HT-29 (cell line): ENCODE data around the gene SCAF1. TPM values are rescaled to one million over a fixed set of nuclear protein-coding genes. Genes with fewer than 3 reads are reported as not detected.
A peak's percentile ranks its signal among the peaks of the same experiment; 100 is the strongest.

Experiments used
- DNase-seq: peaks from one replicate; pipeline ENCODE4 v3.0.0-alpha.2; 2015; ENCODE audit warnings: low spot score
- total RNA-seq: library from RNA; depleted of rRNA; stranded (reverse); fragments of >200 nt; shearing (Covaris generic); gene quantifications from 2 replicates; pipeline ENCODE4 v1.2.3, GENCODE V29; 2014

The SCAF1 gene
- total RNA-seq, 1 experiment from 2014 or later, result 67.6 TPM

DNA sequence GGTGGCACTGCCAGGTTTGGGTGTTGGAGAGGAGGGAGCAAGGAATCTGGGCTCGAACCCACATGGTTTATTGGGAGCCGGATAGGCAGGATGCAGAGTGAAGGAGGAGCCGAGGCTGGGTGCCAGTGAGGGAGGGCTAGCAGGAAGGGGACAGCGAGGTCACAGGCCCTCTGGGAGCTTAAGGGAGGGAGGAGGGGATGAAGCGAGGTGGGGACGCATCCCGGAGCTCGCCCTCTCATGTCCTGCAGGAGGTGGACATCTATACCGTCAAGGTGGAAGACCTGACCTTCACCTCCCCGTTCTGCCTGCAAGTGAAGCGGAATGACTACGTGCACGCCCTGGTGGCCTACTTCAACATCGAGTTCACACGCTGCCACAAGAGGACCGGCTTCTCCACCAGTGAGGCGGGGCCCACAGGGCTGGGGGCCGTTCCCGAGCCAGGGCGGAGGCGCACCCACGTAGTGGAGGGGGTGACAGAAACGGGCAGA, 43.9 kb downstream of the SCAF1 start:
- DNase-seq, result no peak

DNA sequence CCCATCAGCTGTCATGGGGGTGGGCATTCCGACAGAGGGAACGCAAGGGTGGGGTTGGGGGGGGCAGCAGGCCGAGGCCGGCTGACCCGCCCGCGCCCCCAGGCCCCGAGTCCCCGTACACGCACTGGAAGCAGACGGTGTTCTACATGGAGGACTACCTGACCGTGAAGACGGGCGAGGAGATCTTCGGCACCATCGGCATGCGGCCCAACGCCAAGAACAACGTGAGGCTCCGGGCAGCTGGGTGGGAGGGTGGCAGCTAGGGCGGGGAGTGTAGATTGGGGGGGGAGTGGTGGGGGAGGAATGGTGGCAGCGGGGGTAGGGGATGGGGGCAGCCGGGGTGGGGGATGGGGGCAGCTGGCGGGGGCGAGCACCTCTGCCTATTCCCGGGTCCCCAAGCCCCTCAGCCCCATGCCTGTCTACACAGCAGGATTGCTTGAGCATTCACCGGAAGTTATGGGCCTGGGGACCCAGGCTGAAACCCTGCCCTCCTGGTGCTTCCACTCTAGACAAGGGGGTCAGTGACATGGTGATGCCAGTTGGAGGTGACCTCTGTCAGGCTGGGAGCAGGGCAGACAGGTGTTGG, 44.6 kb downstream of the SCAF1 start:
- no peak for DNase-seq

DNA sequence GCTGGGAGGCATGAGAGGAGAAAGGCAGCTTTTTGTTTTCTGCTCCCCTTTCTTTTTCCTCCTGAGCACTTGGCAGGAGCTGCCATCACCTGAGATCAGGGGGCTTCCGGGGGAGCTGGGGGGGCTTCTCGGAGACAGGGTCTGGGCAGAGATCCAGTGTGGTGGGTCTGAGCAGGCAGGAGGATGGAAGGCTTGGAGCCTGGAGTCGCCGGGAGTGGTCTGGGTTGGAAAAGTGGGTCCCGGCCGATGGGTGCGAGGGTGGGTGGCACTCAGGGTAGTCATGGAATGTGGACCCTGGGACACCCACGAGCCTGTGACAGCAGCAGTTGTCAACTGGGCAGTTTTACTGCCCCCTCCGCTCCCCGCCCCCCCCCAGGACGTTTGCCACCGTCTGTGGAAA, 45.1 kb downstream of the SCAF1 start:
- no peak for DNase-seq

DNA sequence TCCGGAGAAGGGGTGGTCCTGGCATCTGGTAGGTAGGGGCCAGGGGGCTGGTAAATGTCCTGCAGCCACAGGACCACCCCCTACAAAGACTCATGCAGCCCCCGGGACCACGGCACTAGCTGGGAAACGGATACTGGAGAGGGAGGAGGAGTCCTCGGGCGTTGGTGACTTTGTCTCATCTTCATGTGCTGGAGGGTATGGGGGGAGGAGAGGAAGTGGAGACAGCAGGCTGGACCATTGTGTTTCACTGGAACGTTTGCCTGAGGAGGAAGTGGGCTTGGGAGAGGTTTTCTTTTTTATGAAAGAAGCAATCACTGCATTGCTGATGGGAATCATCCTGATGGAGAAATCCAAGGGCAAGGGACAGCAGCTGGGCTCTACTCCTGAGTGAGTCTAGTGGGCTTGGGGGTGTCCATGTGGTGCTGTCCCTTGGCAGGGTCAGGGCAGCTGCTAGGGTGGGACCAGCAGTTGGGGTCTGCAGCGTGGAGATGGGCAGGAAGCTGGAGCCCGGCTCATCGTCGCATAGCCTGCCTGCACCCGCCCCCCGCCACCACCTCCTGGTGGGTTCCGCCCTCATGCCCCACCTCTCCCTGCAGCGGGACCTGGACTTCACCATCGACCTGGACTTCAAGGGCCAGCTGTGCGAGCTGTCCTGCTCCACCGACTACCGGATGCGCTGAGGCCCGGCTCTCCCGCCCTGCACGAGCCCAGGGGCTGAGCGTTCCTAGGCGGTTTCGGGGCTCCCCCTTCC, 45.7 kb downstream of the SCAF1 start:
- DNase-seq, result no peak

DNA sequence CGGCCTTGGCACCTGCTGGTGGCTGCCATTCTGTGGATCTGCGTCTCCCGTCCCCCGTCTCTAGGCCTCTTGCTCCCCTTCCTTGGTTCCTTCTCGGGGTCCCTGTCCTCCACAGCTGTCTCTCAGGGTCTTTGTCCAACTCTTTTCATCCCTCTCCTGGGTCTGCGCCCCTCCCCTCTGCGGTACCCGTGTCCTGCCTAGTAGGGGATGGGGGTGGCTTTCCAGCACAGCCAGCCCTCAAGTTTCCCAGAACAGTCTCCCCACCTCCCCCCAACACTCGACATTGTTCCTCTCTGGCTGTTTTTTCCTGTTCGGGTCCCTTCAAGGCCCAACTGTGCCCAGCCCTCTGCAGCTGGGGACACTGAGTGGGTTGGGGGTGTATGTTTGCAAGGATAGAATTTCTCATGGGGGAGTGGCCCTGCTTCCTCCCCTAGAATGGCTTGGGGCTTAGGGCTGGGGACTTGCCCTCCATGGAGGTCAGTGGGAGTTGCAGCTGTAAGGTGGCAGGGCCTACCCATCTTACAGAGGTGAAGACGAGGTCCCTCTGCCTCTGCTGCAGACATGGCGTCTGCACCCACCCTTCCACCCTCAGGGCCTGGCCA, 46.6 kb downstream of the SCAF1 start:
- peak; percentile 28 for DNase-seq

DNA sequence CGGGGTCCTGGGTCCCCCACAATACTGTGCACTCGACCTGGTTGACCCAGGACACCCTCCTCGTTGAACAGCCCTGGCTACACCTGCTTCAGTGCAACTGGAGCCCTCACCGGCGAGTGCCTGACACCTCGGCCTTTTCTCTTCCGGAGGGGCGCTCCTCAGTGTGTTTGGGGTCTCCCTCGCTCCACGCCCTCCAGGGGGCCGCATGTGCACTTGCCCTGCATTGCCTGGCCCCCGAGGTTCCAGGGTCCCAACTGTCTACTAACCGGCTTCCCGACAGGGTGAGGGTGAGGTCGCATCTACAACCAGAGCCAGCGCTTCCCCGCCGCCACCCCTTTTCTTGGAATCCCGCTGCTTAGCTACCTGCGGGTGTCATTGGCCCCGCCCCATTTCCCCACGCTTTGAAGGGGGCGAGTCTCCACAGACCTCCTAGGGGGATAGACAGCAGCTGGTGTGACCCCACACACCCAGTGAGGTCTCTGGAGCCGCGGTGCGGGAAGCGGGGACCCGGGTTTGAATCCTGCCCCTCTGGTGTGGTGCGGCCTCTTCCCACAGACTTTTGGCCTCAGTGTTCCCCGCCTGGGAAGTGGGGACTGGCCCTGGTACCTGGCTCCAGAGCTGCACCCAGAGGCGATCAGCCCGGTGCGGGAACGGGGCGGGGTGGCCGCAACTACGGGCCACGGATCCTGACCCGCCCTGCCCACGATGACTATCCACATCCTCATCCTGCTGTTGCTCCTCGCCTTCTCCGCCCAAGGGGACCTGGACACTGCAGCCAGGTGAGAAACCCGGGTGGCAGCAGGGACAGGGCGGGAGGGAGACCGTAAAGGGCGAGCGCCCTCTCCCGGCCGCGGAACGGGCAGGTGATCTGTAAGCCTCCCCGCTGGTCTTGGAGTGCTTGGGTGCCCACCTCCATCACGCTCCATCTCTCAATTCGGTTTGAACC, 47.4 kb downstream of the SCAF1 start, which contains the start of gene ADM5:
TSS of gene ADM5 (plus strand) at position 462 of the 946 bp plus-strand sequence. CDS start at position 706, 244 bp downstream.
- DNase-seq, result peak; percentile 90

DNA sequence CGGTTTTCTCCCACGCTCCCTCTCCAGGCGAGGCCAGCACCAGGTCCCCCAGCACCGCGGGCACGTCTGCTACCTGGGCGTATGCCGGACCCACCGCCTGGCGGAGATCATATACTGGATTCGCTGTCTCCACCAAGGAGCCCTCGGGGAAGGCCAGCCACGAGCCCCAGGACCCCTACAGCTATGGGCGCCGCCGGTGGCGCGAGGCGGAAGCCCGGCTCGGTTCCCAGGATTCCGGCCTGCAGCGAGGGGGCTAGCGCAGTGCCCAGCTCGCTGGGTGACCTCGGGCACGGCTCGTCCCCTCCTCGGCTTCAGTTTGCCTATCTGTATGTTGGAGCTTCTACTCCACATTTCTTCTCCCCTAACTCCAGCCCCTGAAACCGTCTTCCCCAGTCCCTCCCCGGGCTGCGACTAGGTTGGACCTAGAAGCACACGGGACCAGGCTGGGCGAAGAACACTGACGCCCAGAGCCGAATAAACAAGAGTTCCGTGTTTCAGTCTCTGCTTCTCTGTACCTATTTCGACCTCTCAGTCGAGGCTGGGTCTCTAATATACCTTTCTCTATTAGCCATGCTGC, 48.2 kb downstream of the SCAF1 start:
- DNase-seq, result no peak

DNA sequence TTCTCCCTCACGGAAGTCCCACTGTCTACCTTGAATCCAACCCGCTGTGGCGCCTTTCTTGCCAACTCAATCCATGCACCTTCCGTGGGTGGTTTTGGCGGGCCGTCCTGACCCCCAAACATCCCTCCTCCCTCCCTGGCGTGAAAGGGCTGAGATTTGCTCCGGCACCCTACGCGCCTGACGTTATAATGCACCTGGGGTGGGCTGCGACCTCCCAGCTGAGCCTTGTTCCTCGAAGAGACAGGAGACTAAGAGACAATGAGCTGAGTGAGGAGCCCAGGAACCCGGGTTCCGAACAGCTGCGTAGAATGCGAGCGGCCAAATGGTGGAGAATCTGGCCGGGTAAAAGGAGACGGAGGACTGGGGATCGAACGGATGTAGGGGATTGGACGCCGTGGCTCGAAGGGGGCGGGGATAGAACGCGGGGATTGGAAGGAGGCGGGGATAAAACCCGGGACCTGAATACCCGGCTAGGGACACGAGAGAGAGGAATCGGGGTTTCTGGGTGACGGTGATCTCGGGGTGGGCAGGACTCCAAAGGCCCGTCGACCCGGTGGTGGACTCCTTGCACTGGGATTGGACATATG, 48.7 kb downstream of the SCAF1 start, which contains the start of gene CPT1C:
TSS of gene CPT1C (plus strand) at position 461 of the 587 bp plus-strand sequence. CDS start 1,137 bp downstream, outside the sequence.
- peak; percentile 69 for DNase-seq

DNA sequence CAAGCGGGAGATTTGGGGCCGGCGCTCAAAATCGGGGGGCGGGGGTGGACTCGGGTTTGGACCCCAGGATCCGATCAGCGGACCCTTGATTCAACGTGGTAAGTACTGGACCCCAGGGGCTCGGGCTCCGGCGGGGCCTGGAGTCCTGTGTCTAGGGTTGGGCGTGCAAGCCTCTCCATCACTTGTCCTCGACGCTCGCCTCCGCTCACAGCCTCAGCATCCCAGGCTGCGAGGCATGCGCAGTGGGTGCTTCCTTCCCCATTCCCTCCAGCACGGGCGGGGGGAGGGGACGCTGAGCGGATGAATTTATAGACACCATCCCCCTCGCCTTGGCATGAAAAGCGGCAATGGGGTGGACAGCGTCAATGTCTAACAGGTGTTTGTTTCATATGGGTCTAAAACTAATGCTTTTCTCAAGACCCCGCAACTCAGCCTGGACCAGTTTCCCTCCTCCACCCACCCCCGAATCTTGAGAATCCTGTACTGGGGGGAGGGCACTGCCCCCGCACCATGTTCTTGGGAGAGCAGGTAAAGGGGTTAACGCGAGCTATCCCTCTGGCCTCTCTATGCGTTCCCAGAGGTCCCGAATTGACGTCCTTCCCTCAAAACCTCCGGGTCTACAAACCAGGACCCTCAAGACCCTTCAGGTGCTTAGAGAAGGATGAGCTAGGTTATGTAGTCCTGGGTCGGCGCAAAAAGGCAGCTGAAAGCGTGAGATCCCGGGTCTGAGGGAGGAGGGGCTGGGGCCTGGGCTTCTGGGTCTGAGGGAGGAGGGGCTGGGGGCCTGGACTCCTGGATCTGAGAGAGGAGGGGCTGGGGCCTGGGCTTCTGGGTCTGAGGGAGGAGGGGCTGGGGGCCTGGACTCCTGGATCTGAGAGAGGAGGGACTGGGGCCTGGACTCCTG, 49.5 kb downstream of the SCAF1 start:
- no peak for DNase-seq

DNA sequence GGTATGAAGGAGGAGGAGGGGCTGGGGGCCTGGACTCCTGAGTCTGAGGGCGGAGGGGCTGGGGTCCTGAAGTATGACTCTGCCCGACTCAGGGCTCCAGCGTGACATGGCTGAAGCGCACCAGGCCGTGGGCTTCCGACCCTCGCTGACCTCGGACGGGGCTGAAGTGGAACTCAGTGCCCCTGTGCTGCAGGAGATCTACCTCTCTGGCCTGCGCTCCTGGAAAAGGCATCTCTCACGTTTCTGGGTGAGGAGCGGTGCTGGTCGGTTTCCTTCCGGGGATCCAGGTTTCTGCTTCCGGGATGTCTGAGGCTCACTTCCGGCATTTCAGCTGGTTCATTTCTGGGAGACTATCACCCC, 50.1 kb downstream of the SCAF1 start:
- DNase-seq, result no peak

DNA sequence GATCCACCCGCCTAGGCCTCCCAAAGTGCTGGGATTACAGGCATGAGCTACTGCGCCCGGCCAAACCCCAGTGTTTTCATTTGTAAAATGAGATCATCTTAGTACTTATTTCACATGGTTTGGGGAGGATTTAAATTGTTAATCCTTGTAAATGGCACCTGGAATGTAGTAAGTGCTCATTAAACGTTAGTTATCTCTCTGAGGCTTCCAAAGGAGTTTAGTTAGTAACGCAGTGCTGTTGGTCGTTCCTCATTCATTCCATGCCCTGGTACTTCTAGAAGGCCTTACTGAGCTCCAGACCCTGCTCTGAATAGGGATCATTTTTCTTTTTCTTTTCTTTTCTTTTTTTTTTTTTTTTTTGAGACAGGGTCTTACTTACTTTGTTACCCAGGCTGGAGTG, 54.1 kb downstream of the SCAF1 start:
- no peak for DNase-seq

DNA sequence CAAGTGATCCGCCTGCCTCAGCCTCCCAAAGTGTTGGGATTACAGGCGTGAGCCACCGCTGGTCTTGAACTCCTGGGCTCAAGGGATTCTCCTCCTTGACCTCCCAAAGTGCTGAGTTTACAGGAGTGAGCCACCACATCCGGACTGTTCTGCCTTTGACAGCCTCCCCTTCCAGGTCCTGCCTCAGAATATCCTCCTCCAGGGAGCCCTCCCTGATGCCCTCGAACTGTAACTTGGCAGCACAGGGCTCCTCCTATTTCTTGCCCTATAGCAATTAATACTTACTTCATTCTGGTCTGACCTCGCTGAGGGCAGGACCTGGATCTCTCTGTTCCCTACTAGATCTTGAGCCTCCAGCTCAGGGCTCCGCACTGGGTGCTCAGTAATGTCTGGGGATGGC, 54.9 kb downstream of the SCAF1 start:
- no peak for DNase-seq

DNA sequence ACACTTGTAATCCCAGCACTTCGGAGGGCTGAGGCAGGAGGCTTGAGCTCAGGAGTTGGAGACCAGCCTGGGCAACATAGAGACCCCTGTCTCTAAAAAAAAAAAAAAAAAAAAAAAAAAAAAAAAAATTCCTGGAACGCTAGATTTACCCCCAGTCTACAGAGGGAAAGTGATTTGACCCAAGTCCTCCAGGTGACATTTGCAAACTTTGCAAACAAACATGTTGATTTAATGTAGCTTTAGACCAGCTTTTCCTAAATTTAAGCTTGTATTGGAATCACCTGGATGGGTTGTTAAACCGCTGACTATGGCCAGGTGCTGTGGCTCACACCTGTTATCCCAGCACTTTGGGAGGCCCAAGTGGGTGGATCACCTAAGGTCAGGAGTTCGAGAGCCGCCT, 57.4 kb downstream of the SCAF1 start:
- no peak for DNase-seq

DNA sequence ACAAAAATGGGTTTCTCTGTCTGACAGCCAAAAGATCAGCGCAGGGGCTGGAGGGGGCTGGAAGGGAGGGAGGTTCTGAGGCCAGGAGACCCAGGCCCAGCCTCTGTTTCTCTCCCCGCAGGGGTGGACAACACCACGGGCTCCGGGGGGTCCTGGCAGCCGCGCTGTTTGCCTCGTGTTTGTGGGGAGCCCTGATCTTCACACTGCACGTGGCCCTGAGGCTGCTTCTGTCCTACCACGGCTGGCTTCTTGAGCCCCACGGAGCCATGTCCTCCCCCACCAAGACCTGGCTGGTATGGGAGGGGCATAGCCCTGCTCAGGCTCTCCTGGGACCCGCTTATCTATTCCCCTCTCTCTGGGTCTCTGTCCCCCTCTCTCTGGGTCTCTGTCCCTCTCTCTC, 58.6 kb downstream of the SCAF1 start:
- no peak for DNase-seq

DNA sequence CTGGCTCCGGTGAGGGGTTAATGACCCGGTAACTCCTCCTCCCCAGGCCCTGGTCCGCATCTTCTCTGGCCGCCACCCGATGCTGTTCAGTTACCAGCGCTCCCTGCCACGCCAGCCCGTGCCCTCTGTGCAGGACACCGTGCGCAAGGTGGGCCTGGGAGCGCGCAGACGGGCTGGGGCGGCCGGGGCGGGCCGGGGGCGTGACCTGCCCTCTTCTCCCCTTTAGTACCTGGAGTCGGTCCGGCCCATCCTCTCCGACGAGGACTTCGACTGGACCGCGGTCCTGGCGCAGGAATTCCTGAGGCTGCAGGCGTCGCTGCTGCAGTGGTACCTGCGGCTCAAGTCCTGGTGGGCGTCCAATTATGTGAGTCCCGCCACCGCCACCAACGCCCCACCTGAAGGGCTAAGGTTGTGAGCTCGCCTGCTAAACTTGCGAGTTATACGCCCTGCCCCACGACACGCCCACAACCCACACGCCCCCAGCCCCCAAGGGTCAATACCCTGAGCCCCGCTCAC, 59.3 kb downstream of the SCAF1 start:
- no peak for DNase-seq

DNA sequence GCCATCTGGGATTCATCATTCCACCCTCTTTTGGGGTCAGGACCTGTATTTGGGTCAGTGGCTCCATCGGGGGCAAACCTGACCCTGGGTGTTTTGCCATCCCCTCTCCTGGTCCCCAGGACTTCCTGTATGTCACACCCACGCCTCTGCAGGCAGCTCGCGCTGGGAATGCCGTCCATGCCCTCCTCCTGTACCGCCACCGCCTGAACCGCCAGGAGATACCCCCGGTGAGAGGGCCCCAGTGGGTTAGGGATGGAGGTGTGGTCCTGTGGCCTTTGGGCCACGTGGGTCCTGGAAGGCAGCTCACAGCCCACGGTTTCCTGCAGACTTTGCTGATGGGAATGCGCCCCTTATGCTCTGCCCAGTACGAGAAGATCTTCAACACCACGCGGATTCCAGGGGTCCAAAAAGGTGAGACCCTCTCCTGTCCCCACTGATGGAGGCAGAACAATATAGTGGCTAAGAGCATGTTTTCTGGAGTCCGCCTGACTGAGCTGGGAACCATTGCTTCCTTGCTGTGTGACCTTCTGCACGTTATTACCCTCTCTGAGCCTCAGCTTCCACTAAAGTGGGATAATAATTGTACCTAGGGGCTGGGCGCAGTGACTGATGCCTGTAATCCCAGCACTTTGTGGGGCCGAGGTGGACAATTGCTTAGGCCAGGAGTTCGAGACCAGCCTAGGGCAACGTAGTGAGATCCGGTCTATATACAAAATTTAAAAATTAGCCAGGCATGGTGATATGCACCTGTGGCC, 63.1 kb downstream of the SCAF1 start:
- DNase-seq, result no peak

DNA sequence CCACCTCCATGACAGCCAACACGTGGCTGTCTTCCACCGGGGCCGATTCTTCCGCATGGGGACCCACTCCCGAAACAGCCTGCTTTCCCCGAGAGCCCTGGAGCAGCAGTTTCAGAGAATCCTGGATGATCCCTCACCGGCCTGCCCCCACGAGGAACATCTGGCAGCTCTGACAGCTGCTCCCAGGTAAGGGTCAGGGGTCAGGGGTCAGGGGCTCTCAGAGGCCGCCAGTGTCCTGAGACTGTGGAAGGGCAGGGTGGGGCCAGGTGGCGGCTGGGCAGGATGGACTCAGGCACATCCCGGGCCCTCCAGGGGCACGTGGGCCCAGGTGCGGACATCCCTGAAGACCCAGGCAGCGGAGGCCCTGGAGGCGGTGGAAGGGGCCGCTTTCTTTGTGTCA, 63.9 kb downstream of the SCAF1 start:
- DNase-seq, result no peak
